Measurements from ENCODE around the gene SHISAL2A.

Gene SHISAL2A

GRCh38 chr1:52628614-52629324, 4.2 kb upstream of the SHISAL2A start:
- Histone ChIP-seq H3K4me3 (ENCODE audit: low read length) (no peak overlapping the region), H3K9ac (ENCODE audit: low read length) (no peak overlapping the region), H3K27me3 (ENCODE audit: control insufficient read depth, insufficient read depth, low read length) (peaks cover 31% of the 10 kb centered on the region)

GRCh38 chr1:52629325-52629643, 3.7 kb upstream of the SHISAL2A start:
- Histone ChIP-seq H3K9ac (ENCODE audit: low read length) (no peak overlapping the region), H3K4me3 (ENCODE audit: low read length) (no peak overlapping the region), H3K27me3 (ENCODE audit: control insufficient read depth, insufficient read depth, low read length) (peaks cover 36% of the 10 kb centered on the region), H3K9me3 (ENCODE audit: control insufficient read depth, low read length) (no peaks in the 10 kb centered on the region), H3K4me1 (ENCODE audit: control insufficient read depth, insufficient read depth, low read length) (no peaks in the 10 kb centered on the region), H3K36me3 (ENCODE audit: control insufficient read depth, insufficient read depth, low read length) (no peaks in the 10 kb centered on the region)

More at GRCh38 chr1:52628614-52629324, 4.2 kb upstream of the SHISAL2A start:
- H3K36me3 ChIP-seq (ENCODE audit: control insufficient read depth, insufficient read depth, low read length) = no peaks in the 10 kb centered on the region
- no peaks in the 10 kb centered on the region for H3K4me1 ChIP-seq (ENCODE audit: control insufficient read depth, insufficient read depth, low read length)
- H3K9me3 ChIP-seq (ENCODE audit: control insufficient read depth, low read length) = no peaks in the 10 kb centered on the region

- Histone ChIP-seq H3K9ac (ENCODE audit: low read length) (no peak overlapping the region), H3K27me3 (ENCODE audit: control insufficient read depth, insufficient read depth, low read length) (peaks cover 40% of the 10 kb centered on the region), H3K4me3 (ENCODE audit: low read length) (no peak overlapping the region), H3K36me3 (ENCODE audit: control insufficient read depth, insufficient read depth, low read length) (no peaks in the 10 kb centered on the region), H3K9me3 (ENCODE audit: control insufficient read depth, low read length) (no peaks in the 10 kb centered on the region), H3K4me1 (ENCODE audit: control insufficient read depth, insufficient read depth, low read length) (no peaks in the 10 kb centered on the region)
These were observed 3.3 kb upstream of the SHISAL2A start for GRCh38 chr1:52629667-52630066.

- H3K9me3 ChIP-seq (ENCODE audit: control insufficient read depth, low read length) = no peaks in the 10 kb centered on the region
- no peak overlapping the region for H3K4me3 ChIP-seq (ENCODE audit: low read length)
- no peaks in the 10 kb centered on the region for H3K4me1 ChIP-seq (ENCODE audit: control insufficient read depth, insufficient read depth, low read length)
- no peaks in the 10 kb centered on the region for H3K36me3 ChIP-seq (ENCODE audit: control insufficient read depth, insufficient read depth, low read length)
- H3K27me3 ChIP-seq (ENCODE audit: control insufficient read depth, insufficient read depth, low read length) = peaks cover 40% of the 10 kb centered on the region
- H3K9ac ChIP-seq (ENCODE audit: low read length) = no peak overlapping the region
These were observed 1.1 kb upstream of the SHISAL2A start for GRCh38 chr1:52631759-52632331.

DNA sequence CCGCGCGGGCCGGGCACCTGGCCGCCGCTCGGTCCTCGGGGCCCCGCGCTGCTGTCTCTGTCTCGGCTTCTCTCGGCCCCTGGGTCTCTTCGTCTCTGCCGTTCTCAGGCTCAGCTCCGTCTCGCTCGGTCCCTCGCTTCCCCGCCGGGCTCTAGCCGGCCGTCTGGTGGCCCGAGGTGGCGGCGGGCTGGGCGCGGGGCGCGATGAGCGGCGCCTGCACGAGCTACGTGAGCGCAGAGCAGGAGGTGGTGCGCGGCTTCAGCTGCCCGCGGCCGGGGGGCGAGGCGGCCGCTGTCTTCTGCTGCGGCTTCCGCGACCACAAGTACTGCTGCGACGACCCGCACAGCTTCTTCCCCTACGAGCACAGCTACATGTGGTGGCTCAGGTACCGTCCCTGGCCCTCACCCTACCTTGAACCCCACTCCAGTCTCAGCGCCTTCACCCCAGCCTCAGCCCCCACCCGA, 355 bp downstream of the SHISAL2A start:
- Histone ChIP-seq H3K9me3 (ENCODE audit: control insufficient read depth, low read length) (no peaks in the 10 kb centered on the region), H3K4me1 (ENCODE audit: control insufficient read depth, insufficient read depth, low read length) (no peaks in the 10 kb centered on the region), H3K27me3 (ENCODE audit: control insufficient read depth, insufficient read depth, low read length) (peaks cover 37% of the 10 kb centered on the region), H3K4me3 (ENCODE audit: low read length) (no peak overlapping the region), H3K9ac (ENCODE audit: low read length) (no peak overlapping the region), H3K36me3 (ENCODE audit: control insufficient read depth, insufficient read depth, low read length) (no peaks in the 10 kb centered on the region)

DNA sequence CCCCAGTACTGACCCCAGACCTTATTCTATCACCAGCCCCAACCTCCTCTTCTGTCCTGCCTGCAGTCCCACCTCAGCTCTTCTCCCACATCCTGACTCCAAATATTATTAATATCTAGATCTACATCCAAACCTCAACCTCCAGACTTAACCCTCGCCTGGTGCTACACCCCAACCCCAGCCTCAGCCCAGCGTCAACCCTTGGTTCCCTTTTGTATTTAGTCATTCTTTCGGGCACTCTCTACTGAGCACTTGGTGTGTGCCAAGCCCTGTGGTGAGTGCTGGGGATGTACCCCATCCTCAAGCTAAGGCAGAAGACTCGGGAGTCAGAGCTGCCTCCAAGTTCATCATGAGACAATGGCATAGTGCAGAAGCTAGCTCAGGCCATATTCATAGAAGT, 1.1 kb downstream of the SHISAL2A start:
- Histone ChIP-seq H3K4me1 (ENCODE audit: control insufficient read depth, insufficient read depth, low read length) (no peaks in the 10 kb centered on the region), H3K9me3 (ENCODE audit: control insufficient read depth, low read length) (no peaks in the 10 kb centered on the region), H3K36me3 (ENCODE audit: control insufficient read depth, insufficient read depth, low read length) (no peaks in the 10 kb centered on the region), H3K27me3 (ENCODE audit: control insufficient read depth, insufficient read depth, low read length) (peaks cover 37% of the 10 kb centered on the region), H3K4me3 (ENCODE audit: low read length) (no peak overlapping the region), H3K9ac (ENCODE audit: low read length) (no peak overlapping the region)

DNA sequence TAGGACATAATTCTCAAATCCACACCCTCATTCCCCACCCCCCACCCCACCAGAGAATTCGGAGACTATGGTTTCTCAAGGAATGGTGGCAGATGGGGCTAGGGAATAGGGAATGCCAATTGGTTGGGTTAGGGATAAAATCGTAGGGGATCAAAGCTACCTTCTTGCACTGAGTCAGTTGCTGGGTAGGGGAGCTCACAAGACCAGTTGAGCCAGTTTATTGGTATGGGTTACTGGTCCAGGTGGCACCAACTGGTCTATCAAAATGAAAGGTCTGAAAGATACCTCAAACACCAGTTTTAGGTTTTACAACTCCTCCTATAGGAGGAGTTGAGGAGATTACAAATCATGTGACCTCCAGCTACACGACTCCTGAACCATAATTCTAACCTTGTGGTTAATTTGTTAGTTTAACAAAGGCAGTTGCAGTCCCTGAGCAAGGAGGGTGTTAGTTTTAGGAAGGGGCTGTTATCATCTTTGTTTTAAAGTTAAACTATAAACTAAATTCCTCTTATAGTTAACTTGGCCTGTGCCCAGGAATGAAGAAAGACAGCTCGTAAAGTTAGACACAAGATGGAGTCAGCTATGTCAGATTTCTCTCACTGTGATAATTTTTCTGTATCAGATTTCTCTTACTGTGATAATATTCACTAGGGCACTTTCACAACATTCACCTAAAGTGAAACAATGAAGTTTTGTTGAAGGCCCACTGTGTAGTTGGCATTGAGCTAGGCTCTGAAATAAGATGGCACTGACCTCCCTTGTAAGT, 2.5 kb downstream of the SHISAL2A start:
- H3K9me3 ChIP-seq (ENCODE audit: control insufficient read depth, low read length) = no peaks in the 10 kb centered on the region
- H3K27me3 ChIP-seq (ENCODE audit: control insufficient read depth, insufficient read depth, low read length) = peaks cover 31% of the 10 kb centered on the region
- H3K36me3 ChIP-seq (ENCODE audit: control insufficient read depth, insufficient read depth, low read length) = no peaks in the 10 kb centered on the region
- no peaks in the 10 kb centered on the region for H3K4me1 ChIP-seq (ENCODE audit: control insufficient read depth, insufficient read depth, low read length)
- no peak overlapping the region for H3K9ac ChIP-seq (ENCODE audit: low read length)
- no peak overlapping the region for H3K4me3 ChIP-seq (ENCODE audit: low read length)

GRCh38 chr1:52636721-52637695, 4.0 kb downstream of the SHISAL2A start:
- Histone ChIP-seq H3K4me3 (ENCODE audit: low read length) (no peak overlapping the region), H3K9me3 (ENCODE audit: control insufficient read depth, low read length) (no peaks in the 10 kb centered on the region), H3K9ac (ENCODE audit: low read length) (no peak overlapping the region), H3K36me3 (ENCODE audit: control insufficient read depth, insufficient read depth, low read length) (no peaks in the 10 kb centered on the region), H3K27me3 (ENCODE audit: control insufficient read depth, insufficient read depth, low read length) (peaks cover 24% of the 10 kb centered on the region), H3K4me1 (ENCODE audit: control insufficient read depth, insufficient read depth, low read length) (no peaks in the 10 kb centered on the region)

DNA sequence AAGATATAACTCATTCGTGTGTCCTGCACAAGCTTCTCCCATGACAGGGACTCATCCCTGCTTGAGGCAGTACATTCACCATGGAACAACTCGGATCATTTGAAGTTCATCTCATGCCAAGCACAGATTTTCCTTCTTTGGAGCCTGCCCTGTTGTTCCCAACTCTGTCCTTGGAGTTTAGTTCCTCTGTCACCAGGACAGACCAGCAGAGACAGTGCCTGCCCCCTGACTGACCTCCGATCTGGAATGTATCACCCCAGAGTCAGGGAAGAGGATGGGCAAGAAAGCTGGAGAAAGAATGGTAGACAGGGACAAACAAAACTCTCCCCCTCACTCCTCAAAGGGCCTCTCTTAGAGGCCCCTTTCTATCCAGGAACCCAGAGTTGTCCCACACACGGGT, 5.0 kb downstream of the SHISAL2A start:
- H3K9me3 ChIP-seq (ENCODE audit: control insufficient read depth, low read length) = no peaks in the 10 kb centered on the region
- peaks cover 15% of the 10 kb centered on the region for H3K27me3 ChIP-seq (ENCODE audit: control insufficient read depth, insufficient read depth, low read length)
- no peaks in the 10 kb centered on the region for H3K36me3 ChIP-seq (ENCODE audit: control insufficient read depth, insufficient read depth, low read length)
- H3K9ac ChIP-seq (ENCODE audit: low read length) = no peak overlapping the region
- no peak overlapping the region for H3K4me3 ChIP-seq (ENCODE audit: low read length)
- no peaks in the 10 kb centered on the region for H3K4me1 ChIP-seq (ENCODE audit: control insufficient read depth, insufficient read depth, low read length)

DNA sequence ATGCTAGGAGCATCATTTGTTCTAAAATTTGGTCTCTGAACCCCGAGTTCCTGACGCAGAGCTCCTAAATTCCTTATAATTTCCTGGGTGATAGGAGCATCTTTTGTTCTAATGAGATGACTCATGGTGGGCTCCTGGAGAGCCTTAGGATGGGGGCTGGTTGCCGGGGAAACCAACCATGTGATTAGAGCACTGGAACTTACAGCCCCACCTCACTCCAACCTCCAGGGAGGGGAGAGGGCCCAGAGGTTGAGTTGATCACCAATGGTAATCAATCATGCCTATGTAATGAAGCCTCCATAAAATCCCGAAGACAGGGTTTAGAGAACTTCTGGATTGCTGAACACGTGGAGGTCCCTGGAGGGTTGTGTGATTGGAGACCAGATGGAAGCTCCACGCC, 7.7 kb downstream of the SHISAL2A start:
- Histone ChIP-seq H3K9me3 (ENCODE audit: control insufficient read depth, low read length) (no peaks in the 10 kb centered on the region), H3K4me3 (ENCODE audit: low read length) (no peak overlapping the region), H3K27me3 (ENCODE audit: control insufficient read depth, insufficient read depth, low read length) (no peaks in the 10 kb centered on the region), H3K9ac (ENCODE audit: low read length) (no peak overlapping the region), H3K4me1 (ENCODE audit: control insufficient read depth, insufficient read depth, low read length) (no peaks in the 10 kb centered on the region), H3K36me3 (ENCODE audit: control insufficient read depth, insufficient read depth, low read length) (no peaks in the 10 kb centered on the region)

DNA sequence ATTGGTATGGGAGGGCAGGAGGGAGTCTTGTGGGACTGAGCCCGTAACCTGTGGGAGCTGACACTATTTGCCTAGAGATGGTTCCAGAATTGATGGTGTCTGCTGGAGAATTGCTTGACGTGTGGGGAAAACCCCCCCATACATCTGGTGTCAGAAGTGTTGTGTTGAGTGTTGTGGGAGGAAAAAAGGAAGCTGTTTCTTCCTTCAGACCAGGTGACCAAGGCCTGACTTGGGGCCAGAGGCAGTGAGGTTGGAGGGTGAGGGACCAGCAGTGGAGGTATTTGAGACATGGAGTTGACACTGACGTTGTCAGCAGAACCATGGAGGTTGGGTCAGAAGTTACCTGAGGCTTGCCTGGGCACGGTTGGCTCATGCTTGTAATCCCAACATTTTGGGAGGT, 8.3 kb downstream of the SHISAL2A start:
- Histone ChIP-seq H3K4me3 (ENCODE audit: low read length) (no peak overlapping the region), H3K4me1 (ENCODE audit: control insufficient read depth, insufficient read depth, low read length) (no peaks in the 10 kb centered on the region), H3K9ac (ENCODE audit: low read length) (no peak overlapping the region)

More for the DNA sequence above, 8.3 kb downstream of the SHISAL2A start:
- Histone ChIP-seq H3K9me3 (ENCODE audit: control insufficient read depth, low read length) (no peaks in the 10 kb centered on the region), H3K36me3 (ENCODE audit: control insufficient read depth, insufficient read depth, low read length) (no peaks in the 10 kb centered on the region), H3K27me3 (ENCODE audit: control insufficient read depth, insufficient read depth, low read length) (no peaks in the 10 kb centered on the region)
